Measurements from ENCODE around the gene GBX1. TPM values are rescaled to one million over a fixed set of nuclear protein-coding genes. Genes with fewer than 3 reads are reported as not detected.

GBX1 gene
- total RNA-seq = not detected in 2 replicates

DNA sequence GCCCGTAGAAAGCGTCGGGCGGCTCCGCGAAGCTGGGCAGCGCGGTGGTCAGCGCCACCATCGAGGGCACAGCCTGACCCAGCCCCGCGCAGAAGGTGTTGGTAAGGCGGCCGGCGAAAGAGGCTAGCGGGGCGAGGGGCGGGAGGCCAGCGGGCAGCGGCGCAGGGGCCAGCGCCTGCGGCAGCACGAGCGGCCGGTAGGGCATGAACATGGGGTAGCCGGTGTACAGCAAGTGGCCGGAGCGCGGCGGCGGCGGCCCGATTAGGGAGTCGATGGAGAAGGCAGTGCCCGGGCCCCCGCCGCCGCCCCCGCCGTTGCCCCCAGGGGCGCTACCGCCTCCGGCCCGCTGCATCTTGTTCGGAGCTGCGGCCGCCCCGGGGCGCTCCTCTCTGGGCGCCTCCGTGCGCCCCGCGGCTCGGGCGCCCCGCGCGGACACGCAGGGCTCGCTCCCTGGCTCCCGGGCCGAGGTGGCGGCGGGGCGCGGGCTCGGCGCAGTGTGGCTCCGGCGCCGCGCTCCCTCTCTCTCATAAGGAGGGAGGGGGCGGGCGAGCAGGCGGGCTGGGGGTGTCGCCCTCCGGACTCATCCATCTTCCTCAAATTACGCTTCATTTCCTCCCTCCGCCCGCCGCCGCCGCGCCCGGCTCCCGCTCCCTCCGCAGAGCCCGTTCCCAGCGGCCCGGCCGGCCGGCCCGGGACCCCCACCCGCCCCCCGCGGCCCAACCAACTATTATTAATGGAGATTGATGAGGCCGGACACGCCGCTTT is at the start of gene GBX1:
TSS of gene GBX1 (minus strand) at position 498 of the 765 bp plus-strand sequence. CDS start at position 352, 146 bp downstream.
- DNase-seq (ENCODE audit: low read depth) = no peak

GRCh38 chr7:151215396-151215795 is 47.9 kb upstream of the GBX1 start:
- no peak for DNase-seq (ENCODE audit: low read depth)

GRCh38 chr7:151213826-151214225 is 46.3 kb upstream of the GBX1 start:
- no peak for DNase-seq (ENCODE audit: low read depth)

DNA sequence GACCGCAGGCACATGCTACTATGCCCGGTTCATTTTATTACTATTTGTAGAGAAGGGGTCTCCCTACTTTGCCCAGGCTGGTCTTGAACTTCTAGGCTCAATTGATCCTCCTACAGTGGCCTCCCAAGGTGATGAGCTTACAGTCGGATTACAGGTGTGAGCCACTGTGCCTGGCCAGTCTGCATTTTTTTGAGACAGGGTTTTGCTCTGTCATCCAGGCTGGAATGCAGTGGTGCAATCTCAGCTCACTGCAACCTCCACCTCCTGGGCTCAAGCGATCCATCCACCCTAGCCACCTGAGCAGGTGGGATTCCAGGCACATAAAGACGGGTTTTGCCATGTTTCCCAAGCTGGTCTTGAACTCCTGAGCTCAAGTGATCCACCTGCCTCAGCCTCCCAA is 45.1 kb upstream of the GBX1 start:
- no peak for DNase-seq (ENCODE audit: low read depth)

DNA sequence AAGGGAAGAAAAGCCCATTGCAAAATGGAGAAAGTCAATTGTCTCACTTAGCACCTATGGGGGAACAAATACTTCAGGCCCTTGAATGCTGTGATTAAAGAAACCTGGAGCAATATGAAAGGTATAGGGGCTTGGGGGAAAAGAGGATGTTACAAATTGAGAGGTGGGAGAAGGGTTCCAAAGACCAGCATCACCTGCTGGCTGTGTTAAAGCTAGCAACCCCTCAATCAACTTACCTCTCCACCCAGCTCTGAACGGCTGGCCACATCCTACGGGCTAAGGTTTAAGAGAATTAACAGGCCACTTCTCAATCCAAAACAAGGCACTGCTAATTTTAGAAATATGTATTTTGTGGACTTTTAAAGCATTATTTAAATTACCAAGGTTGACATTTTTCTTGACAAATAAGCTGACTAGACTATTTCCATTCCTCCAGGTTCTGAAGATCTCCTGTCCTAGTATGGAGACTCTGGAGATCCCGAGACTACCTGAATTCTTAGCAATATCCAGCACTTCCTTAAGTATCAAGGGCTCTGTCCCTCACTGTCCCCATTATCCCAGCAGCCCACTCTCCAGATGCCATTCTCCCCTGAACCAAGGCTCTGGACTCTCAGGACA is 43.8 kb upstream of the GBX1 start:
- DNase-seq (ENCODE audit: low read depth) = no peak

DNA sequence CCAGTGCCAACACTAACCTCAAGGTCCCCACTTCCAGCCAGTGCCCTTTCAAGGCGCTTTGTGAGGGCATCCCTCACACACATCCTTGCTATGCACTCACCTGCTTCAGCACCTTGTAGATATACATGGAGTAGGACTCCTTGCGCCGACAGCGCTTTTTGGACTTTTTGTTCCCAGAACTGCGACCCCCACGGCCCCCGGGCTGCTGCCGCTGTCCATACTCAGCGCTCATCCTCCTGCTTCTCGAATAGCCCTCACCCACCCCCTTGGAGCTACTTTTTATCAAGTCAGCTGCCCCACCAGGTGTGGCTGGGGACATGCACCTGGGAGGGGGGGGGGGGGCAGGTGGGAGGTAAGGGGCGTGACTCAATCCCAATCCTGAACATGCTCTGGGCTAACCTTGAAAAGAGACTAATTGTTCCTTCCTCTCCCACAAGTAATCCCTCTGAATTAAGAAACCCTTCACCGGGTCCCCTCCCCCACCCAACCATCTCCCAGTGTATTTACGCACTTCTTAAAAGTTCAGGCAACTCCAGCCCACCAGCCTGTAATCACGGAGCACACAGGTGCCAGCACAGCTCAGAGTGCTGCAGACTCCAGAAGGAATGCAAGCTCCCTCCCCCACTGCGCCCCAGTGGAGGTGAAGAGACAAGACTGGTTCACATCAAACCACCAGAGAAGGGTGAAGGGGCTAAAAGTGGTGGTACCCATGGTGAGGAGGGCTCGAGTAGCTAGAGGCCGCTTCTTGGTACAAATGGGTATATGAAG is 42.8 kb upstream of the GBX1 start, which contains the start of gene H2BK1:
TSS of gene H2BK1 (minus strand) at position 402 of the 768 bp plus-strand sequence. CDS start at position 232, 170 bp downstream.
- DNase-seq (ENCODE audit: low read depth) = no peak

- DNase-seq (ENCODE audit: low read depth) = no peak
Observed at GRCh38 chr7:151209588-151209987, 42.1 kb upstream of the GBX1 start.

GRCh38 chr7:151208253-151208862 is 40.9 kb upstream of the GBX1 start:
- no peak for DNase-seq (ENCODE audit: low read depth)

GRCh38 chr7:151207804-151208203 is 40.3 kb upstream of the GBX1 start:
- DNase-seq (ENCODE audit: low read depth) = no peak

DNA sequence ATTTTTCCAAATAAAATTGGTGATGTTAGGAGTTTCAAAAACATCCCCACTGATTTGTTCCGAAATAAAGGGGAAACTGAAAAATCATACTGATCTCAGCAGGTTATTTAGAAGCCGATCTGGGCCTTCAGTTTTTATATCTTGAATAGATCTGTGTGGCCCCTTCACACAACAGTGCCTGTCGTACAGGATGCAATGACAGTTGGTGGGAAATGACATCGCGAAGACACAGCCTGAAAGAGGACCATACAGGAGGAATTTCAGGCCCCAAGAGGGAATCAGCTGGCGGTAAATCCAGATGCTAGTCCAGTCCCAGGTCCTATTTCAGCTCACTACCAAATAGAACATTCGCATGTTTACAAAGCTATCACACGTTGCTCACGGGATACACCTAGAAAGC is 39.8 kb upstream of the GBX1 start:
- DNase-seq (ENCODE audit: low read depth) = no peak

DNA sequence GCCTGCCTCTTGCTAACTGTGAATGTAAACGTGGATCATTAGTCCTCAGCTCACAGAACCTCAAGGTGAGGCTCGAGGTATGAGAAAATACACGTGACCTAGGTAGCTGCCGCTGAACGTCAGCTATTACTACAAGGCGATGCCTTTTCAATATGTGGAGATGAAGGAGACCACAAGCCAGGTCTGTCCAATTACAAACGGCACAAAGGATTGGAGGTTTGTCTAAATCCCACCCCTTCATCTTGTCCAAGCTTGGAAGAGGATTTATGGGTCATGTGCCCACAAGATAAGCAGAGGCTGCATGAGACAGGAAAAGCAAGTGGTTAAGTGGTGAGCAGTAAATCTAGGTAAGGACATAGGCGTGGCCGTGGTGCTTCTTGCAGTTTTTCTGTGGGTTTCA is 39.4 kb upstream of the GBX1 start:
- DNase-seq (ENCODE audit: low read depth) = no peak

DNA sequence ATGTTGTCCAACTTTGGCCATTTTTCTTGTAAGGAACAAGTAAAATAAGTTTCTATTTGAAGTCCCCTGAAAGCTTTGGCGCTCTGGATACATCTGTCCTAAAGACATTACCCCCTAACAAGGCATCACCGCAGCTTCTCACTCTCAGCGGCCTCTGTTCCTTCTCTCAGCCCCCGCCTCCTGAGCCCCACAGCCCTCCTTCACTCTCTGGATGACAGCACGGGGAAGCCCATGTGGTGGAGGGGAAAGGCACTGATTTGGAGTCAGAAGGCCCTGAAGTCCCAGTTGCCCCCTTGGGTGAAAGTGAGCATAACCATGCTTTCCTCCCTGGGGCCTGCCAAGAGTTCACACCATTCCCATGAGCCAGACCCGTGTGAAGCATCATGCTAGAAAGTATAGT is 38.2 kb upstream of the GBX1 start:
- no peak for DNase-seq (ENCODE audit: low read depth)

- DNase-seq (ENCODE audit: low read depth) = no peak
Observed at GRCh38 chr7:151204383-151205032, 37.0 kb upstream of the GBX1 start.

- no peak for DNase-seq (ENCODE audit: low read depth)
Observed at GRCh38 chr7:151202836-151203235, 35.3 kb upstream of the GBX1 start.

DNA sequence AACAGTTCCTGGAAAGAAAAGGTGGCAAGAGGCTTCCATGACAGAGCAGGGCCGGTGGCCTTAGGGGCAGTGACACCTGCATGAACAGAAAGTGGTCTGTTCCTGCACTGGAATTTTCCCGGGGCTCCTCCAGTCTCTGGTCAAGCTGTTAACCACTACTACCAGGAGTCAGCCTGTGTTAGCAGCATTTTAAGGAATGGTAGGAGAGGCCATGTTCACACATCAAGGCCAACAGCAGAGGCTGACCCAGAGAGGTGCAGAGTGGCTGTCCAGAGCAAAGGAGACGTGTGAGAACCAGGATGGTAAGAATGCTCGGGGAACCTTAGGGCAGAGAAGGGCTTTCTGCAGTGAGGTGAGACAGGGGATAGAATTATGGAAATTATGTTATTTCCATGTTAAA is 34.3 kb upstream of the GBX1 start:
- no peak for DNase-seq (ENCODE audit: low read depth)

GRCh38 chr7:151201344-151201743 is 33.9 kb upstream of the GBX1 start:
- DNase-seq (ENCODE audit: low read depth) = no peak

GRCh38 chr7:151198945-151199848 is 31.7 kb upstream of the GBX1 start:
- no peak for DNase-seq (ENCODE audit: low read depth)

- no peak for DNase-seq (ENCODE audit: low read depth)
Observed at GRCh38 chr7:151197932-151198331, 30.4 kb upstream of the GBX1 start.

GRCh38 chr7:151195616-151196450 is 28.3 kb upstream of the GBX1 start:
- no peak for DNase-seq (ENCODE audit: low read depth)

DNA sequence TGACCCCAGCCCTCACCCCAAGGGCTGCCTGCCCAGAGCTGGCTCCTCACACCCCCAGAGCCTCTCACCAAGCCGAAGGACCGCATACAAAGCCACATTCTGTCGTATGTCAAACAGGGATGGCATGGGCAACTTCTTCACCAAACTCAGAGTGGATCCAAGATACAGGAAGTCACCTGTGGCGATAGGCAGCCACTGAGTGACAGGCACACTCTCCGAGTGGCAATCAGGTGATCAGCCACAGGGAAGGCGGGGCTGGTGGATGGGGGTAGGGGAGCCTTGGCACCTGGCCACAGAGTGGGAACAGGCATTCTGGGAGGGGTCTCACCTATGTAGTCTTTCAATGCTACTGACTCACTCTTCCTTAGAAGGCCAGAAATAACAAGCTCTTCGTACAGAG is 26.7 kb upstream of the GBX1 start:
- no peak for DNase-seq (ENCODE audit: low read depth)
